CD4-positive, alpha-beta memory T cell (primary cell): ENCODE results near the gene OSCAR. TPM values are rescaled to one million over a fixed set of nuclear protein-coding genes. Genes with fewer than 3 reads are reported as not detected.
A peak's percentile ranks its signal among the peaks of the same experiment; 100 is the strongest.

ENCODE experiments used
- CTCF ChIA-PET: fragments of 350-600 bp; sonication (Branson Sonifier 250); formaldehyde crosslinking; loops from one replicate; lab custom pipeline; 2021; ENCODE audit warnings: inconsistent platforms; ENCODE audit not compliant: partially characterized antibody; lab: Charles Lee
- POLR2A ChIA-PET: fragments of 350-600 bp; sonication (Branson Sonifier 250); formaldehyde crosslinking; loops from one replicate; lab custom pipeline; 2021; ENCODE audit not compliant: partially characterized antibody; lab: Charles Lee
- DNase-seq, 5 donors: peaks; one replicate each; pipeline versions ENCODE4 v3.0.0 to v3.0.0-alpha.2; 2020 to 2022; ENCODE audit warnings: mixed read lengths in 1 of 5
- H3K27ac ChIP-seq: one replicate; pipeline ENCODE4 v1.7.0; 2013; ENCODE audit warnings: low read depth, low read length
- H3K27me3 ChIP-seq: 2 replicates; pipeline ENCODE4 v1.7.0; 2013; ENCODE audit warnings: mild to moderate bottlenecking, low read length, moderate library complexity; ENCODE audit not compliant: insufficient read depth
- H3K36me3 ChIP-seq: 2 replicates; pipeline ENCODE4 v1.7.0; 2013; ENCODE audit warnings: mild to moderate bottlenecking, low read length, moderate library complexity; ENCODE audit not compliant: insufficient read depth
- H3K4me1 ChIP-seq: 2 replicates; pipeline ENCODE4 v1.7.0; 2013; ENCODE audit warnings: mild to moderate bottlenecking, low read length, moderate library complexity; ENCODE audit not compliant: insufficient read depth
- H3K4me3 ChIP-seq, 2 donors: one replicate each; pipeline ENCODE4 v1.7.0; 2013; ENCODE audit warnings: low read length in 2 of 2, mild to moderate bottlenecking in 1 of 2
- H3K9me3 ChIP-seq, 2 donors: one replicate each; pipeline ENCODE4 v1.7.0; 2013; ENCODE audit warnings: low read length in 2 of 2, control low read depth in 1 of 2; ENCODE audit not compliant: control insufficient read depth in 1 of 2
- H3K27ac Mint-ChIP-seq, 7 donors: one replicate each; pipeline ENCODE4 v1.8.0; 2020 to 2021; ENCODE audit warnings: mixed read lengths in 7 of 7, mild to moderate bottlenecking in 6 of 7, inconsistent platforms in 3 of 7, moderate library complexity in 3 of 7
- H3K27me3 Mint-ChIP-seq, 2 donors: one replicate each; pipeline ENCODE4 v1.8.0; 2020 to 2021; ENCODE audit warnings: mixed read lengths in 2 of 2
- H3K36me3 Mint-ChIP-seq, 2 donors: one replicate each; pipeline ENCODE4 v1.8.0; 2020 to 2021; ENCODE audit warnings: mixed read lengths in 2 of 2, inconsistent platforms in 1 of 2, mild to moderate bottlenecking in 1 of 2
- H3K4me1 Mint-ChIP-seq, 4 donors: one replicate each; pipeline ENCODE4 v1.8.0; 2020 to 2021; ENCODE audit warnings: mixed read lengths in 4 of 4, mild to moderate bottlenecking in 1 of 4
- H3K4me3 Mint-ChIP-seq, 8 donors: one replicate each; pipeline ENCODE4 v1.8.0; 2020 to 2021; ENCODE audit warnings: mixed read lengths in 8 of 8, mild to moderate bottlenecking in 7 of 8, moderate library complexity in 6 of 8, inconsistent platforms in 3 of 8
- H3K9me3 Mint-ChIP-seq, 8 donors: one replicate each; pipeline ENCODE4 v1.8.0; 2020 to 2021; ENCODE audit warnings: mixed read lengths in 8 of 8, mild to moderate bottlenecking in 5 of 8, inconsistent platforms in 3 of 8, moderate library complexity in 1 of 8
- intact Hi-C: fragments of 100-400 bp; cut with micrococcal nuclease; formaldehyde crosslinking; loops from one replicate; pipeline ENCODE4 v1.15.1; 2023
- polyA plus RNA-seq, 2 donors: library from polyadenylated mRNA; unstranded; fragments of 300-500 nt; fragmentation: Illumina TruSeq; gene quantifications; one replicate each; pipeline ENCODE4 v1.2.3, GENCODE V29; 2021
- total RNA-seq, 2 experiments: library from RNA; stranded (reverse); gene quantifications; one replicate each; pipeline ENCODE4 v1.2.3, GENCODE V29; 2021

OSCAR gene
- total and polyA plus RNA-seq, 4 experiments from 2014 or later = 0.23 to 1.1 (median 0.64) TPM; not detected in 1

DNA sequence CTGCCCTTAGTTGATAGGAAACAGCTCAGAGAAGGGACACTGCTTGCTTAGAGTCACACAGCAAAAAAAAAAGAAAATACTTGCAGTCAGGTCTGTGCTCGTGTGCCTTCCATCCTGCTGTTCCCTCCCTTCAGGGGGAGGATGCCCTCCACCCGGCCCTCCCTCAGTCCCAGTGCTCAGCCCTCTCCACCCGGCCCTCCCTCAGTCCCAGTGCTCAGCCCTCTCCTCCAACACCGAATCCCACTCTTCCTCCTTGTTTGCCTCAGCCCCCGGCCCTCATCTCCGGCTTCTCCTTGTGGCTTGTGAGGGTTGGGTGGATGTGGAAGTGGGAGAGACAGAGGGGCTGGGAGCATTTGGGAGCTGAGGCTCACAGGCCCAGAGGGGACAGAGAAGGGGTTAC is 9.0 kb upstream of the OSCAR start:
- Mint-ChIP-seq H3K9me3 (no peaks in the 10 kb centered on the region), H3K4me1 (peaks cover 8 to 24% (median 18%) of the 10 kb centered on the region in 4 donors), H3K27ac (no peak overlapping the region), H3K4me3 (no peak overlapping the region), H3K27me3 (no peaks in the 10 kb centered on the region), H3K36me3 (peaks cover 23 to 48% of the 10 kb centered on the region in 2 donors)
- Histone ChIP-seq H3K36me3 (peaks cover 43% of the 10 kb centered on the region), H3K4me3 (no peak overlapping the region), H3K27ac (no peak overlapping the region), H3K4me1 (peaks cover 10% of the 10 kb centered on the region), H3K9me3 (no peaks in the 10 kb centered on the region), H3K27me3 (no peaks in the 10 kb centered on the region)
- intact Hi-C loops = loop anchor here (10.0 kb wide), 2 partner anchors 585 to 1545 kb away; partner anchors contain the start of gene U2AF2
- DNase-seq = no peak
- CTCF ChIA-PET = no interaction called here
- POLR2A ChIA-PET = interaction anchor here (1.3 kb wide), 1 partner anchor 27 kb away, joined by 4 read pairs; the partner anchor contains the start of gene CNOT3

DNA sequence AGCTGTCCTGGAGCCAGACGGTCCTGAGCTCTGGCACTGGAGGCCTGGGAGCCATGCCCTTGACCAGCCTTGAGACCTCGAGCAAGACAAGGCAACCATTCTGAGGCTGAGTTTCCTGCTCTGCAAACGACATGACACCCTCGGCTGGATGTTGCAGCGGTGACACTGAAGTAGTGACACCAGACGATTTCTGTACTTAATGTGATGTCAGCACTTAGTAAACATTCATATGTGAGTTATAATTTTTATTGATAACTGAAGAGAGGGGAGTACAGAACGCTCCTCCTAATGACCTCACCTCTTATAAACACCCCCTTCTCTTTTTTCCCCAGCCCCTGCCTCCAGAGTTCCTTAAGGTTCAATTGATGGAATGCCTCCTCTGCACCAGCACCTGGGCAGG is 7.9 kb upstream of the OSCAR start:
- H3K36me3 ChIP-seq = peaks cover 43% of the 10 kb centered on the region
- Mint-ChIP-seq H3K27ac (no peak overlapping the region), H3K27me3 (no peaks in the 10 kb centered on the region), H3K4me3 (no peak overlapping the region), H3K36me3 (peaks cover 23 to 47% of the 10 kb centered on the region in 2 donors), H3K4me1 (peaks cover 5 to 22% (median 12%) of the 10 kb centered on the region in 4 donors), H3K9me3 (no peaks in the 10 kb centered on the region)
- ChIA-PET POLR2A (interaction anchor here (1.3 kb wide), 1 partner anchor 28 kb away, joined by 4 read pairs; the partner anchor contains the start of gene CNOT3), CTCF (no interaction called here)
- no peaks in the 10 kb centered on the region for H3K27me3 ChIP-seq
- DNase-seq = no peak
- no peak overlapping the region for H3K4me3 ChIP-seq
- H3K9me3 ChIP-seq = no peaks in the 10 kb centered on the region
- no peak overlapping the region for H3K27ac ChIP-seq
- intact Hi-C loops = loop anchor here (10.0 kb wide), 1 partner anchor 1546 kb away; the partner anchor contains the start of gene U2AF2
- H3K4me1 ChIP-seq = peaks cover 11% of the 10 kb centered on the region

DNA sequence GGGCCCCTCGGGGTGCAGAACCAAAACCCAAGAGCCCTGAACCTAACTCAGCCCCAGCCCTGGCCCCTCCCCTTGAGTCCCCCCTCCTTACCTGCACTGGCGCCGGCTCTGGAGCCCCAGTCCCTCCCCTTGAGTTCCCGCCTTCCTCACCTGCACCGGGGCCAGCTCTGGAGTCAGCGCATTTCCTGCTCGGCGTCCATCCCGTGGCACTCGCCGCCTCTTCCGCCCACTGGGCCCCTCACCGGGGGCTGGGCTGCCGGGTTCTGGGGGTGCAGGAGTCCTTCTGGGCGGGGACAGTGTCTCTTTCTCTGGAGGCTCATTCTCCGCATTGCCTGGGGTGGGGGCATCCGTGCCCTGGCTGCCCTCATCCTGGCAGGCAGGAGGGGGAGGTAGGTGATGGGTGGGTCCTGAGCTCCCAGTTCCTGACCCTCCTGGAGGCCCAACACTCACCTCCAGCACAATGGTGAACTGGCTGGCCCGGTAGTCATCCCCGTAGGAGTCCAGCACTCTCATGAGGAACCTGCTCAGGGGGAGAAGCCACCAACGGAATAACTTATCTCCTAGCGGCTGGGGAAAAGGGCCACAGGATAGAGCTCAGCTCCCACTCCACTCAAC is 7.4 kb upstream of the OSCAR start:
- H3K27ac Mint-ChIP-seq = no peak overlapping the region
- CTCF ChIA-PET = no interaction called here

DNA sequence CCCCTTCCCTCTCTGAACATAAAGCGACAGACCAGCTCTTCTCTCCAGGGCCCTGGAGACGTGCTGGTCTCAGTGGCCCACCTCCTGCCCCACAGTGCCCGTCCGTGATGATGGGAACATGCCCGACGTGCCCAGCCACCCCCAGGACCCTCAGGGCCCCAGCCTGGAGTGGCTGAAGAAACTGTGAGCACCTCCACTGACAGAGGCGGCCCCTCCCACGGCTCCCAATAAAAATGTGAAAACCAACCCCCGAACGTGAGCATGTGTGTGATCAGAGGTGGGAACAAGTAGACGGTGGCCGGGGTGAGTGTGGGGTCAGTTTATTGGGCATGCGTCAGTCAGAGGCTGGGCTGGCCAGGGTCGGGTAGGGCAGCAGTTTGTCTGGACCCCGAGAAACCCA is 6.1 kb upstream of the OSCAR start:
- Histone ChIP-seq H3K4me3 (no peak overlapping the region), H3K4me1 (peaks cover 17% of the 10 kb centered on the region), H3K27me3 (no peaks in the 10 kb centered on the region), H3K36me3 (peaks cover 43% of the 10 kb centered on the region), H3K9me3 (no peaks in the 10 kb centered on the region), H3K27ac (no peak overlapping the region)
- Mint-ChIP-seq H3K27ac (peak overlapping the region in 2 of 7 donors; percentile 41 to 48), H3K4me3 (no peak overlapping the region), H3K4me1 (peaks cover 13 to 29% (median 22%) of the 10 kb centered on the region in 4 donors), H3K9me3 (no peaks in the 10 kb centered on the region), H3K27me3 (no peaks in the 10 kb centered on the region), H3K36me3 (peaks cover 23 to 51% of the 10 kb centered on the region in 2 donors)
- ChIA-PET POLR2A (no interaction called here), CTCF (no interaction called here)
- intact Hi-C loops = loop anchor here (10.0 kb wide), 1 partner anchor 1548 kb away; the partner anchor contains the start of gene U2AF2
- no peak for DNase-seq

More for the DNA sequence above, 7.4 kb upstream of the OSCAR start:
- no peak for DNase-seq
- H3K4me3 Mint-ChIP-seq = no peak overlapping the region
- no peaks in the 10 kb centered on the region for H3K27me3 ChIP-seq
- H3K4me1 Mint-ChIP-seq = peaks cover 6 to 22% (median 15%) of the 10 kb centered on the region in 4 donors
- no peak overlapping the region for H3K27ac ChIP-seq
- no peaks in the 10 kb centered on the region for H3K9me3 ChIP-seq
- peaks cover 16% of the 10 kb centered on the region for H3K4me1 ChIP-seq
- intact Hi-C loops = loop anchor here (10.0 kb wide), 1 partner anchor 1547 kb away; the partner anchor contains the start of gene U2AF2
- H3K4me3 ChIP-seq = no peak overlapping the region
- H3K9me3 Mint-ChIP-seq = no peaks in the 10 kb centered on the region
- no peaks in the 10 kb centered on the region for H3K27me3 Mint-ChIP-seq
- peaks cover 23 to 50% of the 10 kb centered on the region in 2 donors for H3K36me3 Mint-ChIP-seq
- H3K36me3 ChIP-seq = peaks cover 43% of the 10 kb centered on the region
- POLR2A ChIA-PET = interaction anchor here (1.0 kb wide), 2 partner anchors 10 to 29 kb away, joined by 4 to 5 read pairs; partner anchors contain the start of gene CNOT3

DNA sequence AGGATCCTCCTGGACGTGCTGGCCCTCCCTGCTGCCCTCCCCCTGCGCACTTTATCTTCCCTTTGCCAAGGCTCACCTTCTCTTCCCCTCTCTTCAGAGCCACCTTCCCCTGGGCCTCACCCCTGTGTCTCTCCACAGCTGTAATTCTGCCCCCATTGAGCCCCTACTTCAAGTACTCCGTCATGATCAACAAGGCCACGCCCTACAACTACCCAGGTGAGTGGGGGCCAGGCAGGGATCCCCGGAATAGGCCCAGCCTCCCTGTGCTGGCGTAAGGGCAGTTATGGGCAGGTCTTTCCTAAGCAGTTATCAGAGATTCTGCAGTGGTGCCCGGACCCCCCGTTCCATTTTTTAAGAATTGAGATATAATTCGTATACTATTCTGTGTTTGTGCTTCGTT is 5.2 kb upstream of the OSCAR start:
- no peaks in the 10 kb centered on the region for H3K27me3 Mint-ChIP-seq
- peak overlapping the region in 2 of 8 donors; percentile 20 to 49 for H3K4me3 Mint-ChIP-seq
- POLR2A ChIA-PET = interaction anchor here (4.8 kb wide), 1 partner anchor 10 kb away, joined by 78 read pairs; the partner anchor contains the start of genes PRPF31 and TFPT

DNA sequence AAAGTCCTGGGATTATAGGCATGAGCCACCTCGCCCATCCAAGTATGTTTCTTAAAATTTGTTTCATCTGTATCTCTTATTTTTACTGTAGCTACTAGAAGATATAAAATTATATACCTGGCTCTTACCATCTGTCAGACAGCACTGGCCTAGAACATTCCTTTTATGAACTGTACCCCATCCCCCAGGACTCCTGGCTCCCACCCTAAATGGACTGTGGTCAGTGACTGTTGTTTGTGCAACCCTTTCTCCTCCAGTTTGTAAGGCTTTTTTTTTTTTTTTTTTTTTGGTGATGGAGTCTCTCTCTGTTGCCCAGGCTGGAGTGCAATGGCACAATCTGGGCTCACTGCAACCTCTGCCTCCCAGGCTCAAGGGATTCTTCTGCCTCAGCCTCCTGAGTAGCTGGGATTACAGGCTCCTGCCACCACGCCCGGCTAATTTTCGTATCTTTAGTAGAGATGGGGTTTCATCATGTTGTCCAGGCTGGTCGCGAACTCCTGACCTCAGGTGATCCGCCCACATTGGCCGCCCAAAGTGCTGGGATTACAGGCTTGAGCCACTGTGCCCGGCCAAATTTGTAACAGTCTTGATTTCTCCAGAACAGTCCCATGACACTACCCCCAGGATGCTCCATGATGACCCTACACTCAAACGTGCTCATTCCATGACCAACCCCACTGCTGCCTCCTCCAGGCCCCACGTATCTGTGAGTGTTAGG is 4.6 kb upstream of the OSCAR start:
- Histone ChIP-seq H3K9me3 (no peaks in the 10 kb centered on the region), H3K27me3 (no peaks in the 10 kb centered on the region), H3K4me3 (no peak overlapping the region), H3K36me3 (peaks cover 35% of the 10 kb centered on the region), H3K27ac (no peak overlapping the region), H3K4me1 (peaks cover 17% of the 10 kb centered on the region)
- peaks cover 18 to 44% of the 10 kb centered on the region in 2 donors for H3K36me3 Mint-ChIP-seq
- H3K9me3 Mint-ChIP-seq = no peaks in the 10 kb centered on the region
- ChIA-PET POLR2A (interaction anchor here (4.8 kb wide), 1 partner anchor 11 kb away, joined by 78 read pairs; the partner anchor contains the start of genes PRPF31 and TFPT), CTCF (no interaction called here)
- peak overlapping the region in 4 of 8 donors; percentile 8 to 58 (median 24) for H3K4me3 Mint-ChIP-seq
- no peaks in the 10 kb centered on the region for H3K27me3 Mint-ChIP-seq
- peaks cover 14 to 29% (median 19%) of the 10 kb centered on the region in 4 donors for H3K4me1 Mint-ChIP-seq
- DNase-seq = no peak
- no peak overlapping the region for H3K27ac Mint-ChIP-seq
- intact Hi-C loops = loop anchor here (10.0 kb wide), 1 partner anchor 1550 kb away; the partner anchor contains the start of gene U2AF2

More for the DNA sequence above, 5.2 kb upstream of the OSCAR start:
- DNase-seq = no peak
- Mint-ChIP-seq H3K27ac (peak overlapping the region in 1 of 7 donors; percentile 47), H3K4me1 (peaks cover 14 to 29% (median 22%) of the 10 kb centered on the region in 4 donors), H3K9me3 (no peaks in the 10 kb centered on the region), H3K36me3 (peaks cover 21 to 48% of the 10 kb centered on the region in 2 donors)
- Histone ChIP-seq H3K9me3 (no peaks in the 10 kb centered on the region), H3K4me1 (peaks cover 17% of the 10 kb centered on the region), H3K4me3 (no peak overlapping the region), H3K27me3 (no peaks in the 10 kb centered on the region), H3K36me3 (peaks cover 40% of the 10 kb centered on the region), H3K27ac (no peak overlapping the region)
- CTCF ChIA-PET = no interaction called here
- intact Hi-C loops = loop anchor here (10.0 kb wide), 1 partner anchor 1549 kb away; the partner anchor contains the start of gene U2AF2
